Aorta (tissue), 5 donors: ENCODE results near the gene TASP1. TPM values are rescaled to one million over a fixed set of nuclear protein-coding genes. Genes with fewer than 3 reads are reported as not detected.

Experiments
- ATAC-seq: fragments of 200-7000 bp; cut with Tn5 transposase; one replicate; pipeline ENCODE4 v1.9.1; 2022; ENCODE audit warnings: moderate library complexity; ENCODE audit not compliant: low FRiP score
- DNase-seq, 2 donors: peaks; one replicate each; pipeline ENCODE4 v3.0.0-alpha.2; 2020
- H3K27ac ChIP-seq, 2 donors: one replicate each; pipeline ENCODE4 v1.5.1; 2013; ENCODE audit warnings: low read length in 2 of 2, mild to moderate bottlenecking in 2 of 2, moderate library complexity in 2 of 2, control low read depth in 1 of 2, inconsistent platforms in 1 of 2, low read depth in 1 of 2
- H3K27me3 ChIP-seq, 2 donors: one replicate each; pipeline ENCODE4 v1.6.1; 2013; ENCODE audit warnings: control low read depth in 1 of 2, low read length in 1 of 2, mild to moderate bottlenecking in 1 of 2, moderate library complexity in 1 of 2; ENCODE audit not compliant: insufficient read depth in 2 of 2, control insufficient read depth in 1 of 2
- H3K36me3 ChIP-seq, 2 donors: one replicate each; pipeline ENCODE4 v1.6.1; 2013; ENCODE audit warnings: control low read depth in 1 of 2, low read length in 1 of 2, mild to moderate bottlenecking in 1 of 2; ENCODE audit not compliant: insufficient read depth in 2 of 2, control insufficient read depth in 1 of 2
- H3K4me1 ChIP-seq, 2 donors: one replicate each; pipeline ENCODE4 v1.6.1; 2013; ENCODE audit warnings: low read length in 2 of 2, control low read depth in 1 of 2, mild to moderate bottlenecking in 1 of 2, moderate library complexity in 1 of 2; ENCODE audit not compliant: insufficient read depth in 2 of 2, control insufficient read depth in 1 of 2
- H3K4me3 ChIP-seq, 2 donors: one replicate each; pipeline ENCODE4 v1.5.1; 2013; ENCODE audit warnings: low read length in 2 of 2, control low read depth in 1 of 2, mild to moderate bottlenecking in 1 of 2
- H3K9me3 ChIP-seq: one replicate; pipeline ENCODE4 v1.6.1; 2013; ENCODE audit warnings: mild to moderate bottlenecking, low read length; ENCODE audit not compliant: control insufficient read depth
- WGBS, 2 donors: extraction: QIAGEN DNeasy Blood & Tissue Kit; methylation state at CpG; one replicate each; pipeline ENCODE4 v1.1.7; 2013; 5-methylcytosine and 5-hydroxymethylcytosine counted together
- intact Hi-C, 2 donors: fragments of 100-400 bp; cut with DNase I; formaldehyde crosslinking; loops; one replicate each; pipeline versions ENCODE4 v1.14.2 to v1.15.0; 2022
- polyA plus RNA-seq, 2 donors: library from polyadenylated mRNA; stranded (reverse); fragments of 200-250 nt; gene quantifications; one replicate each; pipeline ENCODE4 v1.2.3, GENCODE V29; 2013
- total RNA-seq, 2 donors: library from RNA; stranded (reverse); fragmentation: NEBNext Ultra II Directional; extraction: Animal tissue kit (Norgen Biotek cat#: 25700); gene quantifications; one replicate each; pipeline ENCODE4 v1.2.1, GENCODE V29; 2021
- donor health status: healthy with polysubstance abuse.
- donor health status: Bipolar disorder and iron deficiency.
- donor health status: DM: no; HTN: no; CAD: no.
- donor health status: DM: no; HTN: no; CAD: no.
- donor health status: DM: yes; HTN: yes; CAD: no.

Gene TASP1
- total and polyA plus RNA-seq, 4 donors, result 13.2 to 74.6 (median 25.9) TPM

DNA sequence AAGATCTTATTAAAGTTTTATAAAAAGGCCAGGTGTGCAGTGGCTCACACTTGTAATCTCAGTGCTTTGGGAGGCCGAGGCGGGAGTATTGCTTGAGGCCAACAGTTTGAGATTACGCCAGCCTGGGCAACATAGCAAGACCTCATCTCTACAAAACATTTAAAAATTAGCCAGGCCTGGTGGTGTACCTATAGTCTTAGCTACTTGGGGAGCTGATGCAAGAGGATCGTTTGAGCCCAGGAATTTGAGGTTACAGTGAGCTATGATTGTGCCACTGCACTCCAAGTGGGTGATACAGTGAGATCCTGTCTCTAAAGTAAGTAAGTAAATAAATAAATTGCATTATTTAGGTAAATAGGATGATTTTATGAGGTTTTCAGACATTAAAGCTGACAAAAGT, 234.4 kb downstream of the TASP1 start:
- H3K9me3 ChIP-seq, result no peaks in the 10 kb centered on the region
- H3K4me1 ChIP-seq, result no peaks in the 10 kb centered on the region
- no peaks in the 10 kb centered on the region for H3K36me3 ChIP-seq
- no peaks in the 10 kb centered on the region for H3K27me3 ChIP-seq
- intact Hi-C loops, result no loop called here
- DNase-seq, result no peak
- no peak overlapping the region for H3K27ac ChIP-seq
- no peak overlapping the region for H3K4me3 ChIP-seq
- 90 to 92% methylated on average over 4 of the region's 4 CpGs for WGBS, 2 donors
- ATAC-seq, result no peak

DNA sequence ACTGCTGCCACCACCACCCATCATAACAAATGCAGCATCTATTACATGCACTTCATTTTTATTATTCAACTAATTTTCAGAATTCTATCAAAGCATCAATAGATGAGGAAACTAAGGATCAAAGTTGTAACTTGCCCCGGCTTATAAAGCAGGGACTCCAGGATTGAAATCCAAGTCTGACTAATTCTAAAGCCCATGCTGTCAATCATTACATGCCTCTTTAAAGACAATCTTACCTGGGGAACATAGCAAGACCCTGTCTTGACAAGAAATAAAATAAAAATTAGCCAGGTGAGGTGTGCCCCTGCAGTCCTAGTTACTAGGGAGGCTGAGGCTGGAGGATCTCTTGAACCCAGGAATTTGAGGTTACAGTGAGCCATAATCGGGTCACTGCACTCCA, 235.3 kb downstream of the TASP1 start:
- 47 to 98% methylated on average over 2 of the region's 2 CpGs for WGBS, 2 donors
- H3K36me3 ChIP-seq, result no peaks in the 10 kb centered on the region
- no peak for ATAC-seq
- H3K27ac ChIP-seq, result no peak overlapping the region
- intact Hi-C loops, result no loop called here
- no peaks in the 10 kb centered on the region for H3K4me1 ChIP-seq
- H3K4me3 ChIP-seq, result no peak overlapping the region
- no peaks in the 10 kb centered on the region for H3K27me3 ChIP-seq
- H3K9me3 ChIP-seq, result no peaks in the 10 kb centered on the region
- DNase-seq, result no peak

DNA sequence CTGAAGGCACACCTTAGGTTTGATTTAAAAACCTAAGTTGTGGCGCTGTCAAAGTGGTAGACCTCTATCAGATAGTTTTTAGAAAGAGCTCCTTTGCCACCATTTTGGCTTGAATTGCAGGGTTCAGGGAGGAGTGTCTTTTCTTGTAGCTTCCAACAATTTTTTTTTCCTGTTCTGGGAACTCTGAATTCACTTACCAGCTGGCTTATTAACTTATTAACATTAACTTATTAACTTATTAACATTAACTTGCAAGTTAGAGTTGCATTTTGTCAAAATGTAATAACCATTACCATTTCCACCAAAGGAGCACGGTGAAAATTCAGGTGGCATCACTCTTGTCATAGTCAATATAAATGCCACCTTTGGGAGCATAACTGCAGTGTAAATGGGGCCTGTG, 235.7 kb downstream of the TASP1 start:
- H3K36me3 ChIP-seq, result no peaks in the 10 kb centered on the region
- H3K27ac ChIP-seq, result no peak overlapping the region
- intact Hi-C loops, result no loop called here
- H3K4me3 ChIP-seq, result no peak overlapping the region
- no peaks in the 10 kb centered on the region for H3K27me3 ChIP-seq
- H3K4me1 ChIP-seq, result no peaks in the 10 kb centered on the region
- DNase-seq (no peak), ATAC-seq (no peak)
- 95 to 99% methylated on average over 2 of the region's 2 CpGs for WGBS, 2 donors
- H3K9me3 ChIP-seq, result no peaks in the 10 kb centered on the region

DNA sequence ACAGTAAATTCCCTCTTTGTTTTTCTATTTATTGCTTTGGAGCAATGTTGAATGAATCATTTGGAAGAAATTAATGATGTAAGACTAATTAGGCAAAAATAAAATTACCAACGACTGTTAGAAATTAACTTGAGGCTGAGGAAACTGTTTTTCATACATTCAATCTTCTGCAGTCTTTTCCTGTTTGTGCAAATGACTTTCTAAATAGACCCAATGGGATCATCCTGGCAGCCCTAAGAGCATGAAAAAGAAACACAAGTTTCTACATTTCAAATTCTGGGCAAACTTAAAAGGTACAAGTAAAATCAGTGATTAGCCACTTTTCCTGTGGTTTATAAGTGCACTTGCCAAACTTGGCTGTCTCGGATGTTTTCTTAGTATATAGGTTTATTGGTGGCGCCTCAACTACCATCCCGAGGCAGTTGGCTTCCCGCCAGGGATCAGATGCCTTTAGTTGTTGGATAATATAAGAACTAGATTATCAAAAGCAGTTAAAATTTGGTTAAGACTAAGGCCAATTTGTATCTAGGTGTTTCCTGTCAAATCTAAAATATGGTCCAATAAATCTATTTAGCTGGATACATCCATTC, 236.5 kb downstream of the TASP1 start:
- H3K4me1 ChIP-seq, result no peaks in the 10 kb centered on the region
- H3K27me3 ChIP-seq, result no peaks in the 10 kb centered on the region
- 58 to 66% methylated on average over 5 of the region's 5 CpGs for WGBS, 2 donors
- no peaks in the 10 kb centered on the region for H3K9me3 ChIP-seq
- no peak overlapping the region for H3K4me3 ChIP-seq
- H3K36me3 ChIP-seq, result no peaks in the 10 kb centered on the region
- DNase-seq (no peak), ATAC-seq (no peak)
- intact Hi-C loops, result no loop called here
- H3K27ac ChIP-seq, result no peak overlapping the region

DNA sequence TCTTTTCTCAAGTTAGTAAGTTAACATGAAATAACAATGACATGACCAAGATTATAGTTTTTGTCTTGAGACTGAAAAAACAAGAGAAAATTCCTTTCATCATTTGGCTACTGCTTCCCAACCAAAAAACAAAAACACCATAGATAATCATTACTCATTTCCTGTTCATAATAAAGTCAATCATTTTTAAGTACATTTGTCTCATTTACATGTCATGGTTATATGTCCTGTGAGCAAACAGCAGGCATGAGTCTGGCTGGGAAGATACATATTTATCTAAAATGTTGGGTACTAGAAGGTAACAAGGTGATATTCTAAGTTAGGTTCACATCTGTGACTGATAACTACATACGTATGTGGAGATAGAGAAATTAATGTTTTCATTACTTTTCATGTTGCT, 237.1 kb downstream of the TASP1 start:
- Histone ChIP-seq H3K27me3 (no peaks in the 10 kb centered on the region), H3K9me3 (no peaks in the 10 kb centered on the region), H3K4me3 (no peak overlapping the region), H3K27ac (no peak overlapping the region), H3K36me3 (no peaks in the 10 kb centered on the region), H3K4me1 (no peaks in the 10 kb centered on the region)
- intact Hi-C loops, result no loop called here
- no peak for ATAC-seq
- DNase-seq, result no peak
- 93 to 98% methylated on average over 1 of the region's 1 CpG for WGBS, 2 donors

DNA sequence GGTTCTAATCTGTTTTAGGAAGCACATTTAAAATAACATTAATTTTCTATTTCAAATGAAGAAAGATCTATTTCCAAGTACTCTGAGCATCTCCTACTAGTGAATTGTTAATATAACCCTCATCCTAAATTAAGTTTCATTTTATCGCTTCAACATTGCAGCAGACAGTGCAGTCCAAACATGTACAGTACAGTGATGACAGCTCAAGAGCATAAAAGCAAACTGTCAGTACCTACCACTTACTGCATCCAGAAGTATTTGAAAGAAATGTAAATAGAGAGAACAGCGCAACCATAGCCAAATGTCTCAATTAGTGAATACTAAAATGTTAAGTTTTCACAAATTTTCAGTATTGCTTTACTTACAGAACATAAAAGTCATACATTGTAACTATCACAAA, 238.3 kb downstream of the TASP1 start:
- intact Hi-C loops, result no loop called here
- Histone ChIP-seq H3K36me3 (no peaks in the 10 kb centered on the region), H3K4me3 (no peak overlapping the region), H3K4me1 (no peaks in the 10 kb centered on the region), H3K27me3 (no peaks in the 10 kb centered on the region), H3K9me3 (no peaks in the 10 kb centered on the region), H3K27ac (no peak overlapping the region)
- DNase-seq, result no peak
- ATAC-seq, result no peak
- 97% methylated on average over 2 of the region's 2 CpGs for WGBS, 2 donors

DNA sequence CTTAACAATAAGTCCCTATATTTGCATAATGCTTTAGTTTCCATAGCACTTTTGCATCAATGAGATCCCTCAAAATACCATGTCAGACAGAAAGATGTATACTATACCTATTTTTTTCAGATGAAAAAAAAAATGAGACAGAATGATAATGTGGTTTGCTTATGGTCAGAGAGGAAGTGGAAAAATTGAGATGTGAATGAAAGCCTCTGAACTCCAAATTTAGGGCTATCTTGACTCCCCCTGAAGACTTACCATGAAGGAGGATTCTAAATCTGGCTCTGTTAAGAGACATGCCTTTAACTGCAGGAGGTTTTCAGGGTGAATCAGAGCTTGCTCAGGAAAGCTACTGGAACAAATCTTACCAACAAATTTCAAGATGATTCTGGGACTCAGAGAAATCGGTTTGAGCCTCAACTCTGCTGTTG, 241.4 kb downstream of the TASP1 start:
- no peaks in the 10 kb centered on the region for H3K36me3 ChIP-seq
- DNase-seq, result no peak
- H3K27ac ChIP-seq, result no peak overlapping the region
- WGBS, 2 donors, result 87 to 89% methylated on average over 1 of the region's 1 CpG
- intact Hi-C loops, result no loop called here
- no peaks in the 10 kb centered on the region for H3K4me1 ChIP-seq
- H3K4me3 ChIP-seq, result no peak overlapping the region
- no peak for ATAC-seq
- H3K27me3 ChIP-seq, result no peaks in the 10 kb centered on the region
- H3K9me3 ChIP-seq, result no peaks in the 10 kb centered on the region

DNA sequence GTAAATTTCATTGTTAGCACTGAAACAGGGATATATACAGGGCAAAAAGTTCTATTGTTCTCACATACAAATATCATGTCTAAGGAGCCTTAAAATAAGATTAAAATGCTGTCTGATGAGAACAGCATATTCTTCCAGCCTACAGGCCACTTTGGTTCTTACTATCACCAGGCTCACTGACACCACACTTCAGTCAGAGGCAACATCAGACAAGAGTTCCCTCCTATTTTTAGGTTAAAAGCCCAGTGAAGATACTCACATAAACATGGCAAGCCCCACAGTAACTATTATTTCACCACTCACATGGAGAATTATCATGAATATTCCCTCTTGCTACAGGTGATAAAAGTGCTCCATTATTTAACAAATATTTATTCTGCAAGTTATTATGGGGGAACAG, 241.9 kb downstream of the TASP1 start:
- intact Hi-C loops, result no loop called here
- no peaks in the 10 kb centered on the region for H3K36me3 ChIP-seq
- DNase-seq, result no peak
- H3K4me1 ChIP-seq, result no peaks in the 10 kb centered on the region
- H3K27me3 ChIP-seq, result no peaks in the 10 kb centered on the region
- no peak overlapping the region for H3K27ac ChIP-seq
- no peaks in the 10 kb centered on the region for H3K9me3 ChIP-seq
- no peak overlapping the region for H3K4me3 ChIP-seq
- no peak for ATAC-seq

DNA sequence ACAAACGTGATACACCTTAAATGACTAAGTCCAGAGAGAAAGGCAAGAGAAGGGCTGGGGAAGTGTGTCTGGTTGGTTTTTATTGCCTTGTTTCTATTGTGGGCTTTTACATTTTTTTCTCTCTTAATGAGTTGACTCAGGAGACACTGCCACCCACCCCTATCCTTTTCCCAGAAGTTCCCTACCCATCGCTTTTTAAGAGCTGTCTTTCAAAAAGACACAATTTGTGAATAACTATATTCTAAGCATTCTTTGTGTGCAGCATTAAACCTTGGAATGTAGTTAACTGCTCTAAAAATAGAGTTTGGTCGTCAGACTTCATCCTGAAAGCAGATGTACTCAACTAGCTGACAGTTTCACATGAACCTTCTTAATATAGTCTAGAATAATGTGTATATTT, 242.7 kb downstream of the TASP1 start:
- Histone ChIP-seq H3K27me3 (no peaks in the 10 kb centered on the region), H3K4me1 (no peaks in the 10 kb centered on the region), H3K9me3 (no peaks in the 10 kb centered on the region), H3K4me3 (no peak overlapping the region), H3K27ac (no peak overlapping the region), H3K36me3 (no peaks in the 10 kb centered on the region)
- 42 to 52% methylated on average over 3 of the region's 3 CpGs for WGBS, 2 donors
- intact Hi-C loops, result no loop called here
- ATAC-seq (no peak), DNase-seq (no peak)
